ENCODE results near the gene PGAP1.

Gene PGAP1

GRCh38 chr2:196891136-196891535 lies 35.4 kb downstream of the PGAP1 start:
- TF ChIP-seq ZFX (IDR thresholded peaks at IDR 0.05; ENCODE audit: borderline replicate concordance) = no peak
- TF ChIP-seq CTCF (IDR thresholded peaks at IDR 0.05) = no peak

GRCh38 chr2:196887431-196887830 lies 39.1 kb downstream of the PGAP1 start:
- TF ChIP-seq ZFX (IDR thresholded peaks at IDR 0.05; ENCODE audit: borderline replicate concordance) (no peak), CTCF (IDR thresholded peaks at IDR 0.05) (no peak)
- no peak overlapping the region for H3K27ac ChIP-seq

More at GRCh38 chr2:196891136-196891535, 35.4 kb downstream of the PGAP1 start:
- no peak overlapping the region for H3K27ac ChIP-seq

GRCh38 chr2:196884368-196884767 lies 42.1 kb downstream of the PGAP1 start:
- no peak overlapping the region; the same call in 1 of the 2 replicates for H3K27ac ChIP-seq
- TF ChIP-seq ZFX (IDR thresholded peaks at IDR 0.05; ENCODE audit: borderline replicate concordance) (no peak), CTCF (IDR thresholded peaks at IDR 0.05) (no peak)

- H3K27ac ChIP-seq = no peak overlapping the region
- no peak for TF ChIP-seq ZFX (IDR thresholded peaks at IDR 0.05; ENCODE audit: borderline replicate concordance)
- no peak for TF ChIP-seq CTCF (IDR thresholded peaks at IDR 0.05)
Measured at GRCh38 chr2:196876364-196876763, 50.1 kb downstream of the PGAP1 start.

GRCh38 chr2:196875414-196875813 lies 51.1 kb downstream of the PGAP1 start:
- H3K27ac ChIP-seq = no peak overlapping the region
- TF ChIP-seq ZFX (IDR thresholded peaks at IDR 0.05; ENCODE audit: borderline replicate concordance) (no peak), CTCF (IDR thresholded peaks at IDR 0.05) (no peak)

GRCh38 chr2:196873511-196873910 lies 53.0 kb downstream of the PGAP1 start:
- no peak for TF ChIP-seq CTCF (IDR thresholded peaks at IDR 0.05)
- TF ChIP-seq ZFX (IDR thresholded peaks at IDR 0.05; ENCODE audit: borderline replicate concordance) = no peak
- no peak overlapping the region for H3K27ac ChIP-seq

GRCh38 chr2:196854629-196855028 lies 71.9 kb downstream of the PGAP1 start:
- TF ChIP-seq ZFX (IDR thresholded peaks at IDR 0.05; ENCODE audit: borderline replicate concordance) (no peak), CTCF (IDR thresholded peaks at IDR 0.05) (no peak)
- H3K27ac ChIP-seq = no peak overlapping the region
